ENCODE data around the gene ANKFN1.

The ANKFN1 gene

GRCh38 chr17:56152874-56153602, at the start of gene ANKFN1:
Gene ANKFN1, plus strand, starts transcription at chr17:56153475. Its CDS starts 59,193 bp downstream, at chr17:56212668.
- no peak within 1 kb of the TSS for H3K27ac ChIP-seq
- TF ChIP-seq ZFX (IDR thresholded peaks at IDR 0.05) (no peak), CTCF (conservative IDR thresholded peaks at IDR 0.05) (no peak)

GRCh38 chr17:56108811-56109284, 44.4 kb upstream of the ANKFN1 start:
- no peak for TF ChIP-seq CTCF (conservative IDR thresholded peaks at IDR 0.05)
- TF ChIP-seq ZFX (IDR thresholded peaks at IDR 0.05), result no peak
- no peak overlapping the region for H3K27ac ChIP-seq

GRCh38 chr17:56109836-56110235, 43.4 kb upstream of the ANKFN1 start:
- no peak for TF ChIP-seq CTCF (conservative IDR thresholded peaks at IDR 0.05)
- TF ChIP-seq ZFX (IDR thresholded peaks at IDR 0.05), result no peak
- H3K27ac ChIP-seq, result no peak overlapping the region

DNA sequence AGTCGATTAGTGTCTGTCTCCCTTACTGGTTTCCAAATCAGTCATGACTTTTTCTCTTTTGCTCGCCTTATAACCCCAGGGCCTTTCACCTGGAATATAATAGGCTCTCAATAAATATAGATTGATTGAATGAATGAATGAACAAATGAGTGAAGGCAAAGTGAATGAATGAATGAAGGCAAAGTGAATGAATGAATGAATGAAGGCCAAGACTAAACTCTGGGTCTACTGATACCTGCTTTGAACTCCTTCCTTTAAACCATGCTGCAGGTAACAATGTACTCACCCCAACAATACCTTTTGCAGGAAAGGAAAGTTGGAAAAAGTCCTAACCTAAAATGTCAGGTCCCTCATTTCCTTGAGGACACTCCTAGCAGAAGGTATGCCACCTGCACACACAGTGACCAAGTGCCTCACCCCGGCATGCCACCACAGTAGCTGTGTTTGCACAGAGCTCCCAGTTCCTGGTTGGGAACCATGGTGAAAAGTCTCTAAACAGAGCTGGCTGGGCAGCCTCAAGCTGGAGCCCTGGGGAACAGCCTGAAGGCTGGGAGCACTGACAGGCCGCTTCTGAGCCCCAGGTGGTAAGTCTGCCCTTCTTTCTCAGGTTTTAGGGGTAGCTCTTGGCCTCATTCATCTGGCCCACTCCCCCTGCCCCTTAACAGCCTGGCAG, 42.7 kb upstream of the ANKFN1 start:
- no peak for TF ChIP-seq CTCF (conservative IDR thresholded peaks at IDR 0.05)
- TF ChIP-seq ZFX (IDR thresholded peaks at IDR 0.05), result no peak
- peak overlapping the region; percentile 30 for H3K27ac ChIP-seq

DNA sequence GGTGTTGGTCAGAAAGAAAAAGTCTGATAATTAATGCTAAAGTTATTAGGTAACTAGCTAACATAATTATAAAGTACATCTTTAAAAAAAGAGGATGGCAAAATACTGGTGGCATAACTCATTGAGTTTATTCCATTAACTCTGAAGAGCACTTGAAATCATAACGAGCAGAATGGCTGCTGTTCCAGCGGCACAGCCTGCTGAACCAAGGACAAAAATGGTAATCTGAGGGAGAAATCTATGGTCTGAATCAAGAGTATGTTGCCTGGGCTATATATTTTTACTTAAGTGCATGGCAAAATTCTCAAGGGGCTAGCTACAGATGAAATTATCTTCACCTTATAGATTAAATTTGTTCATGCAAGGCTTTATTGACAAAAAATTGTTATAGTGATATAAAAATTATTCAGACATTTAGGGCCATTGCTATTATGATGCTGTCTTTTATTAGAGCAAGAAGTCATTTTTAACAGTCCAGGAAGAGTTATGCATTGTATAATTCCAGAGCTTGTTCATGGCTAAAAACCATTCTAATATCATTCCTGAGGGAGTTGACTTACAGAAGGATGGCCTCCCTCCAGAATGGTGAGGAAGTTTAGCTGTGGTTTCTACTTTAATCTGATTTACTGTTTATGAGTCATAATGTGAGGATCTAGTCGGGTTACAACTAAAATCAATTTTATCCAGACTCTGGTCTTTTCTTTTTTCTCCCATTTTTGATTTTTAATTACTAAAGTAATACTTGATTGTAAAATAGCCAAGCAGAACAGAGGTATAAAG, 41.4 kb upstream of the ANKFN1 start:
- no peak overlapping the region for H3K27ac ChIP-seq
- TF ChIP-seq ZFX (IDR thresholded peaks at IDR 0.05) (no peak), CTCF (conservative IDR thresholded peaks at IDR 0.05) (no peak)

DNA sequence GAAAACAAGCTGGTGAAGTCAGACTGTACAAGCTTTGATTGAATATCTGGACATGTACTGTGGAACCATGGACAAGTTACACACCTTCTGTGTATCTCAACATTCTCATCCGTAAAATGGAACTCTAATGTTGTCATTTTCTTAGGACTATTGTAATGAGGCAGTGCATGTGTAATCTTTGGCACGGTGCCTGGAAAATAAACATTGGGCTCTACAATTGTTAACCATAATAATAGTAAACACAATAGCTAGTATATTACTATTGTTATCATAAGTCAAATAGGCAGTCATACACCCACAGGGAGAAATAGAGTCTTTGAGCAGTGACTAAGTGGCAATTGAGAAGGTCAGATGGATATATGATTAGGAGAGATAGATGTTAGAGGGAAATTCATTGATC, 39.8 kb upstream of the ANKFN1 start:
- TF ChIP-seq CTCF (conservative IDR thresholded peaks at IDR 0.05) (no peak), ZFX (IDR thresholded peaks at IDR 0.05) (no peak)
- H3K27ac ChIP-seq, result no peak overlapping the region

DNA sequence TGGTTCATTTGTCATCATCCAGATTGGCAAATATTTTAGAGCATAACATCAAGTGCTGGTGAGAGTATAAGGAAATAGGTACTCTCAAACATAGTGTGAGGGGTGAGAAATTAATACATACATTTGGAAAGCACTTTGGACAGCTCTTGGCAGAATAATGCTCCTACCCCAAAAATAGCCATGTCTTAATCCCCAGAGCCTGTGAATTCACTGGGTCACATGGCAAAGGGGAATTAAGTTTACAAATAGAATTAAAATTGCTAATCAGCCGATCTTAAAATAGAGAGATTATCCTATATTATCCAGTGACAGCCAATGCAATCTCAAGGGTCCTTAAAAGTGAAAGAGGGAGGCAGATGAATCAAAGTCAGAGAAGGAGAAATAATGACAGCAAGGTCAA, 38.8 kb upstream of the ANKFN1 start:
- no peak overlapping the region for H3K27ac ChIP-seq
- no peak for TF ChIP-seq ZFX (IDR thresholded peaks at IDR 0.05)
- no peak for TF ChIP-seq CTCF (conservative IDR thresholded peaks at IDR 0.05)

Measured in C4-2B (cell line).